HG03060 (cell line): ENCODE results near the gene IL24.
"Not testable (repeated sequence)": the region's sequence is repeated elsewhere in the genome, so short reads cannot be mapped to it uniquely, and the experiment has no call there.

Experiments
- ATAC-seq: cut with Tn5 transposase; IDR thresholded peaks from one replicate; pipeline ENCODE4 v1.9.1; 2021; ENCODE audit warnings: low read depth, moderate number of reproducible peaks; ENCODE audit not compliant: unreplicated experiment

Gene IL24

GRCh38 chr1:206897175-206897574 is at the start of gene IL24:
TSS of gene IL24 (plus strand) at chr1:206897443. CDS start at chr1:206897833, 390 bp downstream.
- no peak for ATAC-seq

- no peak for ATAC-seq
Observed at GRCh38 chr1:206847946-206848345, 49.3 kb upstream of the IL24 start.

GRCh38 chr1:206850401-206850800 is 46.8 kb upstream of the IL24 start:
- ATAC-seq, result no peak

- no peak for ATAC-seq
Observed at GRCh38 chr1:206851341-206852010, 45.8 kb upstream of the IL24 start.

- not testable (repeated sequence) for ATAC-seq
Observed at GRCh38 chr1:206852662-206853061, 44.6 kb upstream of the IL24 start.

GRCh38 chr1:206853696-206854095 is 43.5 kb upstream of the IL24 start:
- ATAC-seq, result not testable (repeated sequence)

- no peak for ATAC-seq
Observed at GRCh38 chr1:206854401-206855129, 42.7 kb upstream of the IL24 start.

GRCh38 chr1:206855859-206856258 is 41.4 kb upstream of the IL24 start:
- no peak for ATAC-seq

- no peak for ATAC-seq
Observed at GRCh38 chr1:206856674-206857464, 40.4 kb upstream of the IL24 start.

- ATAC-seq, result no peak
Observed at GRCh38 chr1:206859082-206859521, 38.1 kb upstream of the IL24 start.

GRCh38 chr1:206860165-206860564 is 37.1 kb upstream of the IL24 start:
- no peak for ATAC-seq

GRCh38 chr1:206863266-206863665 is 34.0 kb upstream of the IL24 start:
- ATAC-seq, result no peak

- ATAC-seq, result no peak
Observed at GRCh38 chr1:206864939-206865671, 32.1 kb upstream of the IL24 start, which contains the start of gene IL20. TSS of gene IL20 (plus strand) at chr1:206865623. CDS start at chr1:206865853, 230 bp downstream.

GRCh38 chr1:206866062-206866461 is 31.2 kb upstream of the IL24 start:
- ATAC-seq, result no peak

- no peak for ATAC-seq
Observed at GRCh38 chr1:206867239-206867638, 30.0 kb upstream of the IL24 start.

GRCh38 chr1:206867716-206868115 is 29.5 kb upstream of the IL24 start:
- no peak for ATAC-seq

- ATAC-seq, result no peak
Observed at GRCh38 chr1:206868264-206868663, 29.0 kb upstream of the IL24 start.

- no peak for ATAC-seq
Observed at GRCh38 chr1:206872139-206872538, 25.1 kb upstream of the IL24 start.

GRCh38 chr1:206873603-206874188 is 23.5 kb upstream of the IL24 start:
- no peak for ATAC-seq

- no peak for ATAC-seq
Observed at GRCh38 chr1:206875752-206876377, 21.4 kb upstream of the IL24 start.
